Mesothelial cell of epicardium (in vitro differentiated cells): Measurements from ENCODE around the gene GBX1. TPM values are rescaled to one million over a fixed set of nuclear protein-coding genes. Genes with fewer than 3 reads are reported as not detected.
A peak's percentile ranks its signal among the peaks of the same experiment; 100 is the strongest.

Experiments used
- DNase-seq, 2 experiments: peaks; one replicate each; pipeline ENCODE4 v3.0.0; 2021; ENCODE audit warnings: low spot score in 2 of 2; ENCODE audit not compliant: unreplicated experiment in 2 of 2
- H3K27ac Mint-ChIP-seq: 2 replicates; pipeline ENCODE4 v1.8.0; 2021; ENCODE audit warnings: mixed read lengths
- H3K27me3 Mint-ChIP-seq: 2 replicates; pipeline ENCODE4 v1.8.0; 2021; ENCODE audit warnings: low read depth, mixed read lengths
- H3K36me3 Mint-ChIP-seq: 2 replicates; pipeline ENCODE4 v1.8.0; 2021; ENCODE audit warnings: mixed read lengths
- H3K4me1 Mint-ChIP-seq: 2 replicates; pipeline ENCODE4 v1.8.0; 2021; ENCODE audit warnings: mixed read lengths
- H3K4me3 Mint-ChIP-seq: 2 replicates; pipeline ENCODE4 v1.8.0; 2021; ENCODE audit warnings: mild to moderate bottlenecking, moderate library complexity, mixed read lengths
- H3K9me3 Mint-ChIP-seq: 2 replicates; pipeline ENCODE4 v1.8.0; 2021; ENCODE audit warnings: mixed read lengths
- total RNA-seq: library from RNA; stranded (reverse); gene quantifications from 3 replicates; pipeline ENCODE4 v1.2.1, GENCODE V29; 2021
- TF ChIP-seq, protein P1 (sequence below): fragments of 200-600 bp; sonication (generic); IDR thresholded peaks from one replicate; pipeline ENCODE4 v1.5.0; 2021; ENCODE audit warnings: antibody characterized with exemption; ENCODE audit not compliant: unreplicated experiment

GBX1 gene
- total RNA-seq, 1 donor from 2014 or later = not detected

DNA sequence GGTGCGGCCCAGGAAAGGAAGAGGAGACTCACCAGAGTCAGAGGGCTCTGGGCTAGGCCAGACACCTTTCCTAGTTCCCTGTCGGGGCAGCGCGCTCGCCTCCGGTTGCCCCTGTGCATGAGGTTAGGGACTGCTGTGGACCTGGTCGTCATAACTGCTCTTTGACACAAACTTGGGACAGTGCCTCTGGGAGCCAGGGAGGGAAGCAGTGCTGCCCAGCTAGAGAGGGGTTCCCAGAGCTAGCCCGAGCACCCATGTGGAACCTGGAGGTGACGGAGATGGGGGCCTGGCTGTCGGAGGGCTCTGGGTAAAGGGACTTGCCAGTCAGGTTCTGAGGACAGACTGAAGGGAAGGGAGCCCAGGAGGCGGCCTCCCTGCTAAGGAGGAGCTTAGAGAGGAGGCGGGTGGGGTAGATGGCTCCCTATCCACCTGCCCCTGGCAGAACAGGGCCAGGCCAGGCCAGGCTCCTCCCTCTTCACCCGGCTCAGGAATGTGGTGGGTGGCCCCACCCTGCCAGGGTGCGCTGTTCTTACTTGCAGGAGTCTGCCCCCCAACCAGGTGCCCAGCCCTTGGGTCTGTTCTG is 51.6 kb downstream of the GBX1 start:
- Mint-ChIP-seq H3K27me3 (no peaks in the 10 kb centered on the region), H3K9me3 (no peaks in the 10 kb centered on the region), H3K4me3 (peak overlapping the region; percentile 78), H3K36me3 (peaks cover 14% of the 10 kb centered on the region), H3K27ac (peak overlapping the region; percentile 83), H3K4me1 (peaks cover 26% of the 10 kb centered on the region)
- TF ChIP-seq, protein P1, sequence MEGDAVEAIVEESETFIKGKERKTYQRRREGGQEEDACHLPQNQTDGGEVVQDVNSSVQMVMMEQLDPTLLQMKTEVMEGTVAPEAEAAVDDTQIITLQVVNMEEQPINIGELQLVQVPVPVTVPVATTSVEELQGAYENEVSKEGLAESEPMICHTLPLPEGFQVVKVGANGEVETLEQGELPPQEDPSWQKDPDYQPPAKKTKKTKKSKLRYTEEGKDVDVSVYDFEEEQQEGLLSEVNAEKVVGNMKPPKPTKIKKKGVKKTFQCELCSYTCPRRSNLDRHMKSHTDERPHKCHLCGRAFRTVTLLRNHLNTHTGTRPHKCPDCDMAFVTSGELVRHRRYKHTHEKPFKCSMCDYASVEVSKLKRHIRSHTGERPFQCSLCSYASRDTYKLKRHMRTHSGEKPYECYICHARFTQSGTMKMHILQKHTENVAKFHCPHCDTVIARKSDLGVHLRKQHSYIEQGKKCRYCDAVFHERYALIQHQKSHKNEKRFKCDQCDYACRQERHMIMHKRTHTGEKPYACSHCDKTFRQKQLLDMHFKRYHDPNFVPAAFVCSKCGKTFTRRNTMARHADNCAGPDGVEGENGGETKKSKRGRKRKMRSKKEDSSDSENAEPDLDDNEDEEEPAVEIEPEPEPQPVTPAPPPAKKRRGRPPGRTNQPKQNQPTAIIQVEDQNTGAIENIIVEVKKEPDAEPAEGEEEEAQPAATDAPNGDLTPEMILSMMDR = no peak
- peak in 1 of 2 experiments; percentile 59 for DNase-seq

DNA sequence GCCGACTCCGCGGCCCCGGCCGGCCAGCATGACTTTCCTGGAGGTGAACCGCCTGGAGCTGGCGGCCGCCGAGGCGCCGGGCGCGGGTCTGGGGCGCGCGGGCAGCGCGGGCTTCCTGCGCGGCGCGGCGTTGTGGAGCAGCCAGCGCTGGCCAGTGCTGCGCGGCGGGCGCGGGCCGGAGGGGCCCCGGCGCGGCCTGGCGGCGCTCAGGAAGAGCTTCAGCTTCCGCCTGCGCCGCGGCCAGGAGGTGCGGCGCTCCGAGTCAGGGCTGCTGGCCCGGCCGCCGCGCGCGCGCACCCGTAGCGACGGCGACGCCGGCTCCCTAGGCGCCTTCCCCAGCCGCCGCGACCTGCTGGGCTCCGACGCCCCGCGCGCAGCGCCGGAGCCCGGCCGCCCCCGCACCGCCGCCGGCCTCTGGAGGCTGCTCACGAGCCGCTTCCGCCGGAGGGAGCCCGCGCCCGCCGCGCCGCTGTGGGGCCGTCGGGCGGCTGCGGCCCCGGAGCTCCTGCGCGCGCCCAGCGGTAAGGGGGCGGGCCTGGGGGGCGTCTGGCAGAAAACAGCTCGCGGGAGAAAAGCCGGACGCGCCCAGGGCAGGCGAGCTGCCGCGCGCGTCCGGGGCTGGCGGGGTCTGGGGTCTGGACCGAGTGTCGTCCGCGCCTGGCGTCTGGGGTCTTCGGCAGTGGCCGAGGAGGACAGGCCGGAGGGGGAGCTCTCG is 52.2 kb downstream of the GBX1 start:
- H3K27ac Mint-ChIP-seq = peak overlapping the region; percentile 83
- peaks cover 8% of the 10 kb centered on the region for H3K36me3 Mint-ChIP-seq
- H3K4me1 Mint-ChIP-seq = peaks cover 28% of the 10 kb centered on the region
- peak overlapping the region; percentile 78 for H3K4me3 Mint-ChIP-seq
- TF ChIP-seq, protein P1 = no peak
- H3K27me3 Mint-ChIP-seq = no peaks in the 10 kb centered on the region
- peak in 1 of 2 experiments; percentile 59 for DNase-seq
- H3K9me3 Mint-ChIP-seq = no peaks in the 10 kb centered on the region

DNA sequence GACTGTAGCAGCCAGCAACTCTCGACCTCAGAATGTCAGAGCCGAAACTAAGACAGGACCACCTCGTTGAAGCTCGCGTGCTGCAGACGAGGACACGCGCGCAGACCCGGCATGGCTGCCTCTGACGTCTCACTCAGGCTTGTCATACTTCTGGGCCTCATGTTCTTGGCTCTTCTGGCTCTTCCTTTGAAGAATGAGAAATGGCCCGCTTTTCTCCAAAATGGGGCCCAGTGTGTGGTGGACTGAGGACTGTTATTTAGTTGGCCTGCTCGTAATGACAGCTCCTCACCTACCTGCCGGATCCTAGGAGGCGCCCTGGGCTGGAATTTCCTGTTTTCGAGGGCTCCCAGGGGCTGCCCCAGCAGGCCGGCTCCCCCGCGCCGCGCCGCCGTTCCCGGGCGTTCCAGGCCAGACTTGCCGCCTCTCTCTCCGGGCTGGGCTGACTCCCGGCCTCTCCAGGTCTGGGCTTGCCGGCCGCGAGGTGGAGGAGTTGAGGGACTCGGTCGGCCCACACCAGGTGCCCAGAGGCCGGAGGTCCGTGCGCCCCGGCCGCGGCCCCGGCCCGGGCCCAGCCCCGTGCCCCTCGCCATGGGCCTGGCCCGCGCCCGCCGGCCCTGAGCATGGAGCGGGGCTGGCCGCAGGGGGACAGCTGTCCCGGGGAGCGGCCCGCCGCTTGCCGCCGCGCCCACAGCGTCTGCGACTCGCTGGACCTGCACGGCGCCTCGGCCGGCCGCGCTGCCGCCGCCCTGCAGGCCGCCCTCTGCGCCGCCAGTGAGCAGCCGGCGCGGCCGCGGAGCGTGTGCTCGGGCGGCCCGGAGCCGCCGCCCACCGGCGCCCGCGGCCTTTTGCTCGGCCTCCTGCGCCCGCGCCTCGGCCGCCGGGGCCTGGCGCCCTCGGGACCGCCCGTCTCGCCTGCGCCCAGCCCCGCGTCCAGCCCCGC is 53.1 kb downstream of the GBX1 start:
- TF ChIP-seq, protein P1 = no peak
- no peaks in the 10 kb centered on the region for H3K9me3 Mint-ChIP-seq
- H3K27ac Mint-ChIP-seq = peak overlapping the region; percentile 95

DNA sequence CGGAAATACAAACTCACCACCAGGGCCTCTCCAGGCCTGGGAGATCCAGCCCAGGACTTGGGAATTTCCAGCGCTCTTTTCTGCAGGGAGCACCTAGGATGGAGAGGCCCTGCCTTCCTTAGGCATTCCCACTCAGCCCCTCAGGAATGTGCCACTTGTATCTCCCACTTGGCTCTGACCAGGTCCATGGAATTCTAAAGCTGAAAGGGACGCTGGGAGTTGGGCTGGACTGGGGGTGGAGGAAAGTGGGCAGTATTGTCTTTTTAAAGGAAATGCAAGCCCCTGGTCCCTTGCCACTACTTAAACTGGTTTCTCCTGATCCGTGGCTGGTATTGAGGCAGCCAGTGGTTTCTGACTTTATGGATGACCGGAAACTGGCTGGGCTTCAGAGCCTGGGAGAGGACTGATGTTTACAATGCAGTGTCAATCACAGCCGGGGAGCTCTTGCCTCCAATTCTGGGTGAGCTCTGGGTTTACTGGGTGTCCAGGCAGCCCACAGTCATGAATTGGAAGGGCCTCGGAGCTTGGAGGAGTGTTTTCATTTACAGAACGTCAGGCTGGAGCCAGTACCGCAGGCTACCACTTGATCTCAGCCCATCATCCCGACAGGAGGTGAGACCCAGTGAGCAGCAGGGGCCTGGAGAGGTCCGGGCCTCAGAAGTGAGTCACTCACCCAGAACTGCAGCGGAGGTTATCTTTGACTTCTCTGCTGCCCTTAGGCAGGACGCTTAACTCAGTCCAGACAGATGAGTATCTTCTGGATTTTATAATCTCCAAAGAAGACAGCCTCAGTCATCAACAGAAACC is 53.9 kb downstream of the GBX1 start:
- no peaks in the 10 kb centered on the region for H3K27me3 Mint-ChIP-seq
- H3K4me1 Mint-ChIP-seq = peaks cover 28% of the 10 kb centered on the region
- TF ChIP-seq, protein P1 = no peak
- peaks cover under 1% of the 10 kb centered on the region for H3K36me3 Mint-ChIP-seq
- peak overlapping the region; percentile 95 for H3K27ac Mint-ChIP-seq
- H3K9me3 Mint-ChIP-seq = no peaks in the 10 kb centered on the region
- peak overlapping the region; percentile 63 for H3K4me3 Mint-ChIP-seq
- peak in 1 of 2 experiments; percentile 49 for DNase-seq

More for the DNA sequence above, 53.1 kb downstream of the GBX1 start:
- Mint-ChIP-seq H3K27me3 (no peaks in the 10 kb centered on the region), H3K4me1 (peaks cover 28% of the 10 kb centered on the region), H3K36me3 (peaks cover 7% of the 10 kb centered on the region), H3K4me3 (peak overlapping the region; percentile 63)
- DNase-seq = peak in 1 of 2 experiments; percentile 76
